ACHN (cell line): ENCODE data around the gene RTKN.
"Not testable (repeated sequence)": the region's sequence is repeated elsewhere in the genome, so short reads cannot be mapped to it uniquely, and the experiment has no call there.

ENCODE experiments used
- DNase-seq: peaks from one replicate; pipeline ENCODE4 v3.0.0-alpha.2; 2015
- in situ Hi-C: cut with HindIII; loops from 2 replicates; pipeline ENCODE4 v1.10.0; 2017; ENCODE audit warnings: low sequenced_read_pairs, low pct_ligation_motif_present, low pct_unique_long_range_greater_than_20kb

The RTKN gene

DNA sequence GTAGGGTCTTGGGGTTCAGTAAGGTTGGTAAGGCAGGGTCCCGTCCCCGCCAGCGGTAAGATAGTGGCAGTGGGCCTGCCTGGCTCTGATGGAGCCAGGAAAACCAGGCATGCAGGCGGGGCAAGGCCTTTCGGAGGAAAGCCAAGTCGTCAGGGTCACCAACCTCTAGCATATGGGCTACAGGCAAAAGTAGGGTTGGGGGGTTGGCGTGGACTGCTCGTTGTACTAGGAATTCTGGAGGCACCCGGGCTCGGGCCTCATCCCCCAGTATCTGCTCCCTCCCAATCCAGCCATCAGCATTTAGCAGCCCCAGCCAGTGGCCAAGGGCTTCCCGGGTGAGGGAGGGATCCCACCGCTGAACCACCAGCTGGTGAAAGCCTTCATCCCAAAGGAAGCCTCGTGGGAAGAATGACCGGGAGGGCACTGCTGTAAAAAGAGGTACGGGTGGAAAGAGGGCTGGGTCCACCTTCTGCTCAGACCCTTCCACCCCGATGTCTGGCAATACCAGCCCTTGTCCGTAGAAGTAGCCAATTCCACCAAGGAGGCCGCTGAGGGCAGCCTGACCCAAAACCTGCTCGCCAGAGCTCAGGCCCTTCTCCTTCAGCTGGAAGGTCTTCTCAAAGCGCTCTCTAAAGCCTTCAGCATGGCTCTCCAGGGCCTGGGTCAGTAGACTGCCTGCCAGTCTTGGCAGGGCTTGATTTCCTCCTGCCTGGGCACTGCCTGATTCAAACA lies 20.5 kb upstream of the RTKN start:
- in situ Hi-C loops: no loop called here
- DNase-seq: no peak

- in situ Hi-C loops: no loop called here
- no peak for DNase-seq
Measured at GRCh38 chr2:74461187-74462053, 19.7 kb upstream of the RTKN start.

GRCh38 chr2:74460187-74460586 lies 18.4 kb upstream of the RTKN start:
- DNase-seq, in situ Hi-C loops: not testable (repeated sequence)

GRCh38 chr2:74459503-74460118 lies 17.9 kb upstream of the RTKN start:
- DNase-seq, in situ Hi-C loops: not testable (repeated sequence)

- in situ Hi-C loops: no loop called here
- no peak for DNase-seq
Measured at GRCh38 chr2:74458938-74459363, 17.2 kb upstream of the RTKN start.

- in situ Hi-C loops: no loop called here
- peak; percentile 100 for DNase-seq
Measured at GRCh38 chr2:74458132-74458937, 16.6 kb upstream of the RTKN start, which contains the start of gene WBP1. Gene WBP1 (plus strand): TSS chr2:74458438. CDS start chr2:74458603, 165 bp downstream.

DNA sequence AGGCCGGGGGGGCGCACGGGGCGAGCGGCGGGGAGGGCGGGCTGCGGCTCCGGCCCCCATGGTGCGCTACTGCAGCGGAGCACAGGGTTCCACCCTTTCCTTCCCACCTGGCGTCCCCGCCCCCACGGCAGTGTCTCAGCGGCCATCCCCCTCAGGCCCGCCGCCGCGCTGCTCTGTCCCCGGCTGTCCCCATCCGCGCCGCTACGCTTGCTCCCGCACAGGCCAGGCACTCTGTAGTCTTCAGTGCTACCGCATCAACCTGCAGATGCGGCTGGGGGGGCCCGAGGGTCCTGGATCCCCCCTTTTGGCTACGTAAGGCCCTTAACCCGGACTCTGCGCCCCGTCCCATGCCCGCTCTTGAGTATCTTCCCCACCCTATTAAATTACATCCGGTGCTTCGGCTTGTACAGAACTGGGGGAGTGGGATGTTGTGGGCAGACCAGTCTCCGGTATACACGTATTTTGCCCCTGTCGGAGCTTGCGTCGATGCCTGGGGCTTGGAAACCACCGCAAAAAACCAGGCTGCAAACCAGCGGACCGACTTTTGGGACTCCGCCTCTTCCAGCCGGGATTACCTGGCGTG lies 15.9 kb upstream of the RTKN start:
- in situ Hi-C loops: no loop called here
- peak; percentile 71 for DNase-seq

DNA sequence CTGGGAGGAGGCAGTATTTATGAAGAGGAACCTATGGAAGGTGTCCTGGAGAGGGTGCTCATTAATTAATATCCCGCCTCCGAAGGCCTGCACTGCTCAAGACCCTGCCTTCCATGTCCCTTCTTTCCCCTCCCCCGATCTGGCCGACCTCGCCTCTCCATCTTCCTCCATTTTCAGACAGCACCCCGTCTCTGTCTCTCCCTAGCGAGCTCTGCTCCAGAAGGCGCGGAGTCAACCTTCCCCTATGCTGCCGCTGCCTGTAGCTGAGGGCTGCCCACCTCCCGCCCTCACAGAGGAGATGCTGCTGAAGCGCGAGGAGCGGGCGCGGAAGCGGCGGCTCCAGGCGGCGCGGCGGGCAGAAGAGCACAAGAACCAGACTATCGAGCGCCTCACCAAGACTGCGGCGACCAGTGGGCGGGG lies 15.4 kb upstream of the RTKN start:
- no peak for DNase-seq
- in situ Hi-C loops: no loop called here

DNA sequence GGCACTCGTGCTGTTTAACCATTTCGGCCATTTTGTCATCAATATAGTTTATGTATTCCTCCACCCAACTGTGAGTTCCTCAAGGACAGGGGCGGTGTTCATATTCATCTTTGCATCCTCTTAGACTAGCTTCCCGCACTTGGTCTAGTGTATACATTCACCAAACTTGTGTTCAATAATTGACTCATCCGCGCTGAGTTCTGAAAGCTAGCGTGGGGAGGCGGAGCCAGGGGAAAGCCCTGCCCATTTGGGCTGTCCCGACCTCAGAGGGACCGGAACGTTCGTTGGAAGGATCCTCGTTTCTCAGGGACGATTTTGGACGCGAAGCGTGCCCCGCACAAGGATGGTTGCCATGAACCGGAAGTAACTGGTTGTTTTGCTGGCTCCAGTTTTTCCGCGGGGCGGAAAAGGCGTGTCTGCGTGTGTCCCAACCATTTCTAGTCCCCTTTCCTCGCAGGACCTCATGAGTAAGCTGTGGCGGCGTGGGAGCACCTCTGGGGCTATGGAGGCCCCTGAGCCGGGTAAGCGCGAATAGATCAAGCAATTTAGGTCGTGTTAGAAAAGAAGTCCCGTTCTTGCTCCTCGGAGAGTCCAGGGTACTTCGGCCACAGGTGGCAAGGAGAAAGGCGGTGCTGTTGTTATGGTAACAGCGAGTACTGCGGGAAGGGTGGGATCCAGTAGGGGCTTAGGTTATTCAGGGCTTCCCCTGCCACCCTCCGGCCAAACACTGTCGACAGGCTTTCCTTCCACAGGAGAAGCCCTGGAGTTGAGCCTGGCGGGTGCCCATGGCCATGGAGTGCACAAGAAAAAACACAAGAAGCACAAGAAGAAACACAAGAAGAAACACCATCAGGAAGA lies 13.1 kb upstream of the RTKN start, which contains the start of gene INO80B:
Gene INO80B (plus strand): TSS at position 434 of the 858 bp plus-strand sequence. CDS start 30 bp downstream, at position 464.
- peak; percentile 99 for DNase-seq
- in situ Hi-C loops: no loop called here

GRCh38 chr2:74450570-74451190 lies 8.9 kb upstream of the RTKN start:
- DNase-seq: no peak
- in situ Hi-C loops: no loop called here

- no peak for DNase-seq
- in situ Hi-C loops: no loop called here
Measured at GRCh38 chr2:74448771-74449170, 7.0 kb upstream of the RTKN start.

DNA sequence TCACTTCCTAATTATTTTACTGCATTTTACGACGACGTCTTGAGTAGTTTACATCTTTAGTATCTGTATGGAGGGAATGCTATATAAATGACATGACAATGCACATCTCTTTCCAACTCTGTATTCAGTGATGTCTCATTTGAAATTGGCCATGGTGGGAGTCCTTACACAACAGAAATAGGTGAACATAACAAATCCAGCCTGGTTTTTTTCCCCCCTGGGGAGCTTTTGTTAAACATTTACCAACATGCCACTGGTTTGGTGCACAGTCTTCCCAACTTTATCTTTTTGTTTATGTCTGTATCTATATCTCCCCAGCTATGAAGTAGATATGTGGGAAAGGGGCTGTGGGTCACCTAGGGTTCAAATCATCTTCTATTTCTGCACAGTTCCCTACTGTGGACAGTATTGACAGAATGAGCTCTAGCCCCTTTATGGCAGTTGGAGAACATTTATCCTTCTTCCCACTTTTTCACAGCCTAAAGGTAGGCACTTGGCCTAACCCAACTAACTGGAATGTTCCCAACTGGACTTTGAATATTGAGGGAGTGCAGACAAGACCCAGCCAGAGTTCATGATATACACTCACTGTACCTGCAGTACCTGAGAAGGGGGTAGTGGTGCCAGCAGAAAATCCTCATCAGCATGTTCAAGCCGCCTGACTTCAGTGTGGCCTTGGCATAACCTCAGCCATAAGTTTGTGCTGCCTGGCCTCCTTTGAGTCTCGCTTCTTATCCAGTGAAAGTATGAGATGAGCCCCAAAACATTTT lies 5.7 kb upstream of the RTKN start:
- DNase-seq: no peak
- in situ Hi-C loops: no loop called here

DNA sequence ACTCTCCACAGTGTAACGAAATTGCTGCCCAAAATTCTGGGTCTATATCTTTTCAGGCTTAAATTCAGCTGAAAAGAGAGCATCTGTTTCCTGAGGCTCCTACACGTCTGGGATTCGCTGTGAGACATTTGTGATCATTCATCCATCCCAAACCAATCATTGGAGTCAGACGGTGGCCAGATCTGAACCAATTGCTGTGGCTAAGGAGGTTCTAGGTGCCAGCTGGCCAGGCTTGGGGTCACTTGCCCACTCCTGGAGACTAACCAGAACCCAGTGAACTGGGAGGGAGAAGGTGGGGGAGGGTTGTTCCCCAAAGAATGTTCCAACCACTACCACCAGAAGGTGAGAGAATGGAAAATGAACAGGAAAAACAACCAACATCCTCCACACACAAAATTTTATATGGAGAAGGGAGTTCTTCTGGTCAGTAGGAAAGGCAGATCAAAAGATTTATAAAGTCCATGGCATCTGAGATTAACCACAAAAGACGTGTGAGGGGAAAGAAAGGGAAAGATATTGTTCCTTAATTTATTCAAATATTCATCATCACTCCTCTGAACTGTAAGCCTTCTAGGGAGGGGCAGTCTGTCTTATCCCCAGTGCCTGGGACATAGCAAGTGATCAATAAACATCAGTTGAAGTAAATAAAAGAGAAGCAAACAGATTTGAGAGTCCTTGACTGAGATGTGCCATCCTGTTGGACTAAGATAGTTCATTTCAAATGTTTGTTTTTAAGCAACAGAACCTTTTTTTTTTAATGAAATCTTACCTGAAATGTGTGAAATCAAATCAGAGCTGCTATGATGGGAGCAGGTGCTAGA lies 3.0 kb upstream of the RTKN start:
- peak; percentile 39 for DNase-seq

DNA sequence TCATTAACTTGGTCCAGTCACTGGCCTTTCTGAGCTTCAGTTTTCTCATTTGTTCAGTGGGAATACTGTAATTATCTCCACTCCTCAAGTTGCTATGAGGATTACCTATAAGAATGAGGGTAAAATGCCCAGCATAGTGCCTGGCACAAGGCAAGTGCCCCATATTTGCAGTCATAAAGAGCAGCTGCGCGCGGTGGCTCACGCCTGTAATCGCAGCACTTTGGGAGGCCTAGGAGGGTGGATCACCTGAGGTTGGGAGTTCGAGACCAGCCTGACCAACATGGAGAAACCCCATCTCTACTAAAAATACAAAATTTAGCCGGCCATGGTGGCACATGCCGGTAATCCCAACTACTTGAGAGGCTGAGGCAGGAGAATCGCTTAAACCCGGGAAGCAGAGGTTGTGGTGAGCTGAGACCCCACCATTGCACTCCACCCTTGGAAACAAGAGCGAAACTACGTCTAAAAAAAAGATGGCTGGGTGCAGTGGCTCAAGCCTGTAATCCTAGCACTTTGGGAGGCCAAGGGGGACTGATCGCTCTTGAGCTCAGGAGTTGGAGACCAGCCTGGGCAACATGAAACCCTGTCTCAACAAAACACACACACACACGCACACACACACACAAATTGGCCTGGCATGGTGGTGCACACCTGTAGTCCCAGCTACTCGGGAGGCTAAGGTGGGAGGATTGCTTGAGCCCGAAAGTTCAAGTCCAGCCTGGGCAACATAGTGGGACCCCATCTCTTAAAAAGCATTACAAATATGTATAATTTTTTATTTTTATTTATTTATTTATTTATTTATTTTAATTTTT lies 953 bp upstream of the RTKN start:
- in situ Hi-C loops, DNase-seq: not testable (repeated sequence)

More for the DNA sequence above, 3.0 kb upstream of the RTKN start:
- in situ Hi-C loops: no loop called here
